Heart right ventricle (tissue), 16 donors: ENCODE data around the gene BEND7. TPM values are rescaled to one million over a fixed set of nuclear protein-coding genes. Genes with fewer than 3 reads are reported as not detected.

ENCODE experiments used
- ATAC-seq, 8 donors: fragments of 200-7000 bp; cut with Tn5 transposase; one replicate each; pipeline ENCODE4 v1.9.1; 2020; ENCODE audit warnings: mild to moderate bottlenecking in 8 of 8, moderate library complexity in 8 of 8, moderate number of reproducible peaks in 1 of 8
- DNase-seq, 2 donors: peaks; one replicate each; pipeline ENCODE4 v3.0.0-alpha.2; 2020
- H3K27ac ChIP-seq, 10 donors: fragments of 200-600 bp; sonication (generic) in 2 of 10; one replicate each; pipeline versions ENCODE4 v1.5.0 to v1.8.0; 2020 to 2022; ENCODE audit warnings: mild to moderate bottlenecking in 3 of 10
- H3K27me3 ChIP-seq, 7 donors: fragments of 200-600 bp; one replicate each; pipeline ENCODE4 v1.8.0; 2021 to 2022; ENCODE audit warnings: mild to moderate bottlenecking in 2 of 7
- H3K36me3 ChIP-seq, 9 donors: fragments of 200-600 bp; sonication (generic) in 1 of 9; one replicate each; pipeline versions ENCODE4 v1.5.0 to v1.8.0; 2020 to 2022; ENCODE audit warnings: mild to moderate bottlenecking in 2 of 9
- H3K4me1 ChIP-seq, 9 donors: fragments of 200-600 bp; sonication (generic) in 1 of 9; one replicate each; pipeline versions ENCODE4 v1.5.0 to v1.8.0; 2020 to 2022; ENCODE audit warnings: mild to moderate bottlenecking in 4 of 9
- H3K4me3 ChIP-seq, 10 donors: fragments of 200-600 bp; sonication (generic) in 2 of 10; one replicate each; pipeline versions ENCODE4 v1.5.0 to v1.8.0; 2020 to 2022; ENCODE audit warnings: mild to moderate bottlenecking in 7 of 10, moderate library complexity in 2 of 10
- H3K9me3 ChIP-seq, 11 donors: fragments of 200-600 bp in 10 of 11; sonication (generic) in 2 of 11; one replicate each; pipeline versions ENCODE4 v1.5.0 to v1.8.0; 2013 to 2022; ENCODE audit warnings: mild to moderate bottlenecking in 2 of 11, control low read depth in 1 of 11, moderate library complexity in 1 of 11
- WGBS, 2 donors: extraction: QIAGEN DNeasy Blood & Tissue Kit; methylation state at CpG; one replicate each; pipeline ENCODE4 v1.1.7; 2013; ENCODE audit warnings: inconsistent platforms in 1 of 2; 5-methylcytosine and 5-hydroxymethylcytosine counted together
- intact Hi-C, 10 donors: fragments of 100-400 bp; cut with DNase I; formaldehyde crosslinking; loops; one replicate each; pipeline versions ENCODE4 v1.11.1 to v1.14.2; 2022
- polyA plus RNA-seq, 2 donors: library from polyadenylated mRNA; stranded (reverse); fragments of 200-250 nt; gene quantifications; one replicate each; pipeline ENCODE4 v1.2.3, GENCODE V29; 2013
- total RNA-seq, 10 donors: library from RNA; stranded (reverse); fragmentation: NEBNext Ultra II Directional in 3 of 10; extraction: Animal tissue kit (Norgen Biotek cat#: 25700) in 3 of 10; gene quantifications; one replicate each; pipeline versions ENCODE4 v1.2.1 to v1.2.4, GENCODE V29; 2021 to 2023
- TF ChIP-seq, protein P1 (sequence below), 9 donors: fragments of 200-600 bp; sonication (generic) in 2 of 9; IDR thresholded peaks; one replicate each; pipeline versions ENCODE4 v1.5.0 to v1.8.0; 2021 to 2022; ENCODE audit warnings: antibody characterized with exemption in 9 of 9, mild to moderate bottlenecking in 5 of 9, moderate library complexity in 1 of 9
- donor health status: Arrhythmogenic right ventricular cardiomyopathy.
- donor health status: ischemic (EF 13 %, LVEDD 7.1; RV severe dilation, severe dysfunction).
- donor health status: healthy with polysubstance abuse.
- donor health status: DM: no; HTN: yes; CAD: no.
- donor health status: DM: no; HTN: no; CAD: no.
- donor health status: ischemic (EF 25% LVEDD 6.9; RV normal size, moderate dysfunction).
- donor health status: ischemic (EF 25% LVEDD 5.7; RV mildly dilated, moderate dysfunction).
- donor health status: healthy.
- donor health status: DM: yes; HTN: yes; CAD: no.
- donor health status: Ischemic cardiomyopathy.
- donor health status: ischemic (EF 35%, LVEDD 5.7; RV mildly dilated, moderate dysfunction).
- donor health status: nonischemic (EF 11% LVEDD 7.7; RV severe dilation, severe dysfunction).
- donor health status: DM: yes; HTN: yes; CAD: no.
- donor health status: PGD.
- donor health status: ischemic (EF 29% LVEDD 5.4; RV normal size, mild dysfunction).
- donor health status: nonischemic (EF 23%, LVEDD 6.1; RV moderate dilation, normal function).

Gene BEND7
- total and polyA plus RNA-seq, 12 donors = 6.4 to 21.0 (median 12.5) TPM

DNA sequence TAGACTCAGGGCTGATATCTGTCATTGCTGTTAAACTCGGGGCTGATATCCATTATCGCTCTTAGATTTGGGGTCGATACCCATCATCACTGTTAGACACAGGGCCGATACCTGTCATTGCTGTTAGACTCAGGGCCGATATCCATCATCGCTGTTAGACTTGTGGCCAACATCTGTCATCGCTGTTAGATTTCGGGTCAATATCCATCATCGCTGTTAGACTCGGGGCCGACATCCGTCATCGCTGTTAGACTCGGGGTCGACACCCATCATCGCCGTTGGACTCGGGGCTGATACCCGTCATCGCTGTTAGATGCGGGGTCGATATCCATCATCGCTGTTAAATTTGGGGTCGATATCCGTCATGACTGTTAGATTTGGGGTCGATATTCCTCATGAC, 54.8 kb downstream of the BEND7 start:
- Histone ChIP-seq H3K4me3 (no peak overlapping the region), H3K27me3 (no peaks in the 10 kb centered on the region), H3K4me1 (no peaks in the 10 kb centered on the region), H3K27ac (no peak overlapping the region), H3K9me3 (no peaks in the 10 kb centered on the region), H3K36me3 (peaks cover 0 to 47% (median 0%) of the 10 kb centered on the region in 9 donors)
- TF ChIP-seq, protein P1, sequence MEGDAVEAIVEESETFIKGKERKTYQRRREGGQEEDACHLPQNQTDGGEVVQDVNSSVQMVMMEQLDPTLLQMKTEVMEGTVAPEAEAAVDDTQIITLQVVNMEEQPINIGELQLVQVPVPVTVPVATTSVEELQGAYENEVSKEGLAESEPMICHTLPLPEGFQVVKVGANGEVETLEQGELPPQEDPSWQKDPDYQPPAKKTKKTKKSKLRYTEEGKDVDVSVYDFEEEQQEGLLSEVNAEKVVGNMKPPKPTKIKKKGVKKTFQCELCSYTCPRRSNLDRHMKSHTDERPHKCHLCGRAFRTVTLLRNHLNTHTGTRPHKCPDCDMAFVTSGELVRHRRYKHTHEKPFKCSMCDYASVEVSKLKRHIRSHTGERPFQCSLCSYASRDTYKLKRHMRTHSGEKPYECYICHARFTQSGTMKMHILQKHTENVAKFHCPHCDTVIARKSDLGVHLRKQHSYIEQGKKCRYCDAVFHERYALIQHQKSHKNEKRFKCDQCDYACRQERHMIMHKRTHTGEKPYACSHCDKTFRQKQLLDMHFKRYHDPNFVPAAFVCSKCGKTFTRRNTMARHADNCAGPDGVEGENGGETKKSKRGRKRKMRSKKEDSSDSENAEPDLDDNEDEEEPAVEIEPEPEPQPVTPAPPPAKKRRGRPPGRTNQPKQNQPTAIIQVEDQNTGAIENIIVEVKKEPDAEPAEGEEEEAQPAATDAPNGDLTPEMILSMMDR (IDR thresholded peaks at IDR 0.05) = no peak
- WGBS, 2 donors = 97 to 98% methylated on average over 26 of the region's 26 CpGs
- DNase-seq (no peak), ATAC-seq (no peak)
- intact Hi-C loops = no loop called here

GRCh38 chr10:13472359-13472758, 56.5 kb downstream of the BEND7 start:
- ATAC-seq = no peak
- 96 to 97% methylated on average over 19 of the region's 19 CpGs for WGBS, 2 donors
- no peak overlapping the region for H3K27ac ChIP-seq
- H3K4me1 ChIP-seq = no peaks in the 10 kb centered on the region
- TF ChIP-seq, protein P1 (IDR thresholded peaks at IDR 0.05) = no peak
- no peak for DNase-seq
- H3K4me3 ChIP-seq = no peak overlapping the region
- H3K9me3 ChIP-seq = no peaks in the 10 kb centered on the region
- no peaks in the 10 kb centered on the region for H3K27me3 ChIP-seq
- intact Hi-C loops = no loop called here
- H3K36me3 ChIP-seq = peaks cover 0 to 43% (median 0%) of the 10 kb centered on the region in 9 donors

DNA sequence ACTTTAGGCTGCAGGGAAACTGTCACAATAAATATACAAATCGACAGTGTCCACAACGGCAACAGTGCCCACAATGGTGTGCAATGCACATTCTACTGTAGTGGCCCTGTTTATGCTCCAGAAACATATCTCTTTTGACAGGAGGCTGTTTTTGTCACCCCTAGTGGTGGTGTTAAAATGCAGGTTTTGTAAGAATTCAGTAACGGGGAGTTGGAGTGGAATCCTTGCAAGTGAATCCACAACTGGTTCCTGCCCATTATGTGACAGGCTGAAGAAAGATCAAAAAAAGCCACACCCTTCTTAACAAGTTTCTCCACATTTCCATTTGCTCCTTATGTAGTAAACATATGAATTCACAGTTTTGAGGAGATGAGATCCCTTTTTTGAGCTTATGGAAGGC, 58.5 kb downstream of the BEND7 start:
- Histone ChIP-seq H3K9me3 (no peaks in the 10 kb centered on the region), H3K4me3 (no peak overlapping the region), H3K36me3 (peaks cover 0 to 32% (median 0%) of the 10 kb centered on the region in 9 donors), H3K4me1 (no peaks in the 10 kb centered on the region), H3K27me3 (no peaks in the 10 kb centered on the region), H3K27ac (no peak overlapping the region)
- TF ChIP-seq, protein P1 (IDR thresholded peaks at IDR 0.05) = no peak
- ATAC-seq (no peak), DNase-seq (no peak)
- WGBS, 2 donors = 78 to 85% methylated on average over 3 of the region's 3 CpGs
- intact Hi-C loops = no loop called here

- intact Hi-C loops = no loop called here
- TF ChIP-seq, protein P1 (IDR thresholded peaks at IDR 0.05) = no peak
- Histone ChIP-seq H3K9me3 (no peaks in the 10 kb centered on the region), H3K27ac (no peak overlapping the region), H3K27me3 (no peaks in the 10 kb centered on the region), H3K4me1 (no peaks in the 10 kb centered on the region), H3K4me3 (no peak overlapping the region), H3K36me3 (peaks cover 0 to 34% (median 0%) of the 10 kb centered on the region in 9 donors)
- ATAC-seq (no peak), DNase-seq (no peak)
Measured at GRCh38 chr10:13462551-13462950, 66.3 kb downstream of the BEND7 start.

- TF ChIP-seq, protein P1 (IDR thresholded peaks at IDR 0.05) = no peak
- no peak overlapping the region for H3K4me3 ChIP-seq
- DNase-seq (no peak), ATAC-seq (no peak)
- no peaks in the 10 kb centered on the region for H3K9me3 ChIP-seq
- H3K4me1 ChIP-seq = no peaks in the 10 kb centered on the region
- 81 to 94% methylated on average over 4 of the region's 4 CpGs for WGBS, 2 donors
- no peak overlapping the region for H3K27ac ChIP-seq
- intact Hi-C loops = no loop called here
- peaks cover 0 to 23% (median 0%) of the 10 kb centered on the region in 9 donors for H3K36me3 ChIP-seq
- no peaks in the 10 kb centered on the region for H3K27me3 ChIP-seq
Measured at GRCh38 chr10:13458687-13459012, 70.2 kb downstream of the BEND7 start.
